ENCODE measurements around the gene NME7.
"Not testable (repeated sequence)": the region's sequence is repeated elsewhere in the genome, so short reads cannot be mapped to it uniquely, and the experiment has no call there.

The NME7 gene

DNA sequence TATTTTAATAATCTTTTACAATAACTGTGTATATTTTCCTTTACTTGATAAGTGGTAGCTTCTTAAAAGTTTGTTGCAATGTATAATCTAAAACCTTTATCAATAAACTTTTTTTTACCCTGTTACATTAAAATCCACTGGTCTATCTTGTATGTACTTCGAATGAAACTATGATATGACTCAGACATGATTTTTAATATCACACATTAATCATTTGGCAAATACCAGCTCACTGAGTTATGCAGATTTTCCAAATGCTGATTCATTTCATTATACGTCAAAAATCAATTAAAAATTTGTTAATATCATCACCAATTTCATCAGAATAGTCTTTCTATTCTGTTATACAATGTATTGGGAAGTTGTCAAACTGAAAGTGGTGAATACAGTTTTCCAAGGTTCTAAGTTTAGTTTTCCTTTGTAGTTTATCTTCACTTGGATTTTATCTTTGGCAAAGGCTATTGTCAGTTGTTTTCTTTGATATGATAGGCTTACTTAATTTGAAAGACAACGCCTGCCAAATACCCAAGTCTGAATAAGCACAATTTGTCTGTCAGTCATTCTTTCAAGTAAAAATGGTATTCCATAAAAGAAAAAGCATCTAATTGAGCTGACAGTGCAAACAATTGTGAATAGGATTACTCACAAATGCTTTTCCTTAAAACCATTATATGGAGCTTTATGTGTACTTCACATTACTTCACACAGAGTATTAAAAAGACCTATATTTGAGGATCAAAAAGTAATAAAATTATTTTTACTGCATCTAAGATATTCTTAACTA is 127.0 kb downstream of the NME7 start:
- no peak for DNase-seq (ENCODE audit: low read depth in 2 of 2, low spot score in 1 of 2)

DNA sequence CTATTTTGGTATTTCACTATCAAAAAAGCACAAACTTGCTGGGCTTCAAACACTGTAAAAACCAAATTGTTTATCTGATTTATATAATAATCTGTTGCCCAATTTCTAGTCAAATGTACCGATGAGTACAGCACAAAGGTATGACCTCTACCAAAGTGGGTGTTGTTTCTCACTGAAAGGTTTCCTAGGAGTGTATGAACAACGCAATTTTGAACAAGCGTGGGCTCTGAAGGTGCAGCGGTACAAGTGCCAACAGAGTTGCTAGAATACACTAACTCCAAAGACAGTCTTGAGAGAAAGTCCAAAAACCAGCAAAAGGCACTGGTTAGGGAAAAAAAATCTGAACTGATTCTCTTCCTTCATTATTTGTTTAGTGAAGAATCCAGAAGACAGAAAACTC is 130.7 kb downstream of the NME7 start:
- no peak for DNase-seq (ENCODE audit: low read depth in 2 of 2, low spot score in 1 of 2)

DNA sequence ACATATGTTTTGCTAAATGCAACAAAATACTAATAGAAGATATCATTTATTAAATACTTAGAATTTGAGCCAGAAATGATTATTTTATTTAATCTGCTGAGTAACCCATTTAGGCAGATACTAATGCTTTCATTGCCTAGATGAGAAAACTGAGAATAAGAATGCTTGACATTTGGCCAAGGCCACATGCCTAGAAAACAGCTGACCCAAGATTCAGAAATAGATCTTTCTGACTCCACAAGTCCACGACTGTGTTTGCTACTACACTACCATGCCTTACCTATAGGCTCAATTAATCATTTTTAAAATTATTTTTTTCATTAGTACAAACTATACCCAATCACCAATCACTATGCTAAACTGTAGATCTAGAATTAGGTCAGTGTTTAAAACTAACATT is 131.5 kb downstream of the NME7 start:
- no peak for DNase-seq (ENCODE audit: low read depth in 2 of 2, low spot score in 1 of 2)

DNA sequence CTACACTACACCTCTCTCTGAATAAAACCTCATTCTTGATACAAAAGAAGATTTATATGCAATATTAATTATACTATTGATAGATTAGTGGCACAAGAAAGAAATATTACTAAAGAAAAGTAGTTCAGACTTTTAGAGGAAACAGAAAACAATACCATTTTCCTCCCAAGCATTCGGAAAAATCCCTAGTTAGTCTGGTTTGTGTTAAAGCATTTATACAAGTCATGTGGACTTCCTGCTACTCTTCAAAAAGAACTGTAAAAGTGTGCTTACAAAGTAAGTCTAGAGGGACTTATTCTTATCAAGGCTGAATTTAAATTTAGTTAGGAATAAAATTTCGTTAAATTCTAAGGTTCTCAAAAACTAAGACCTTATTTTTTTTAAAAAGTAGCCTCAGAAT is 132.0 kb downstream of the NME7 start:
- DNase-seq (ENCODE audit: low read depth in 2 of 2, low spot score in 1 of 2): no peak

DNA sequence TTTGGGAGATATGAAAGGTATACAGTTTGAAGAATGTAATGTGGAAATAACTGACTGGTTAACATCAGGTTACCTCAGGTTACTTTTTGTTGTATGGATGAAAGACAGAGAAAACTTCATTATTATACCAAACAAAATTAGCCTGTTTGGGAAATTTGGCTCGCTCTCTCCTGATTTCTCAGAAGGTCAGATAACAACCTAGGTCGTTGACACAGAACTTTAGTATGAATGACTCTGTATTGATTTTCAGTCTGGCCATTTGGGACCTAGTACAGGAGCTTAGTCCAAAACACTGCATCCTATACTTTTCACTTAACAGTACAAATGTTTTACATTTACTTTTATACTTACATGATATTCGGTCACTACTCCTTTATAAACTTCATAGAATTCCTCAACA is 132.8 kb downstream of the NME7 start:
- no peak for DNase-seq (ENCODE audit: low read depth in 2 of 2, low spot score in 1 of 2)

DNA sequence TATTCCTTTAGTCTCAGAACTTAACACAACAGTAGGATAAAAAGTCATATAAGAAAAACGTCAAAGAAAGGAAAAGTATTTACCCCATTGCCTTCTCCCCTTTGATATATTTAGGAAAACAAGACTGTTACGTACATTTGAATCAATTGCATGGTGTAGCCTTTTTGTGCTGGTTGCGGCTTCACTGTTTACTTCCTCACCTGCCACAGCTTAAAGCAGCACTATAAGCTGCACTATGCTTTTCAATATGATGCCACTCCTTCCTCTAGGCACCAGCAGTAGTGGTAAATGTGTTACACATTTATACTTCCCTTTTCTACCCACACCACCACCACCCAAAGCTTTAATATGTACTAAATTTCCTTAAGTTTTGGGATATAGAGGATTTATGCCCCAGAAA is 150.0 kb downstream of the NME7 start:
- no peak for DNase-seq (ENCODE audit: low read depth in 2 of 2, low spot score in 1 of 2)

DNA sequence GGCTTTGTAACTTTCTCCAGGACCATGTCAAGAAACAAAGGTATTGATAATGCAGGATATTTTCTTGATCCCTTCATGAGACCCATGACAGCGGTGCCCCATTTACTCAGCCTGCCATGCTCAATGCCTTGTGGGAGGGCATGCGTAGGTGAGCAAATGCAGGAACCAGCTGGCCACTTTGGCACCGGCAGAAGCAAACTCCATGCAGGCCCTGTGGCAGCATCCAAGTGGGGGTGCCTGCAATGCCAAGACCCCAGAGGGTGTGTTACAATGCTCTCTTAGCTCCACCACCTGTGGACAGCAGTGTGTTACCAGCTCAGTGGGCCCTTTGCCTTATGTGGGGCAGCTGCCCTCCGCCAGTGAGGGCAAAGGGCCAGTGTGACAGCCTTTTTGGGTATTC is 153.0 kb downstream of the NME7 start:
- no peak for DNase-seq (ENCODE audit: low read depth in 2 of 2, low spot score in 1 of 2)

DNA sequence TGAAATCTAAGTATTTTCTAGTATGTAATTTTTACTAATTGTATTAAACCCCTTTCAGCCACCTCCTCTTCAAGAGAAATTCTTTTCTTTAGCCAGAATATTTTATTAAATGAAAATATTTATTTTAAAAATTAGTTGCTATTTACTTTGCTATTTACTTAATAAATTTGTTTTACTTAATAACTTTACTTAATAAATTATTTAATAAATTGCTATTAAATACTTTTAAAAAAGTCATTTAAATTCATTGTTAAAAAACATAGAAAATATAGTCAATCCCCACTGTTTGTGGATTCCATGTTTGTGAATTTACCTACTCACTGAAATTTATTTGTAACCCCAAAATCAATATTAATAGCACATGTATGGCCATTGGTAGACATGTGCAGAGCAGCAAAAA is 155.5 kb downstream of the NME7 start:
- no peak for DNase-seq (ENCODE audit: low read depth in 2 of 2, low spot score in 1 of 2)

GRCh38 chr1:169207797-169208520 is 159.6 kb downstream of the NME7 start:
- no peak for DNase-seq (ENCODE audit: low read depth in 2 of 2, low spot score in 1 of 2)

DNA sequence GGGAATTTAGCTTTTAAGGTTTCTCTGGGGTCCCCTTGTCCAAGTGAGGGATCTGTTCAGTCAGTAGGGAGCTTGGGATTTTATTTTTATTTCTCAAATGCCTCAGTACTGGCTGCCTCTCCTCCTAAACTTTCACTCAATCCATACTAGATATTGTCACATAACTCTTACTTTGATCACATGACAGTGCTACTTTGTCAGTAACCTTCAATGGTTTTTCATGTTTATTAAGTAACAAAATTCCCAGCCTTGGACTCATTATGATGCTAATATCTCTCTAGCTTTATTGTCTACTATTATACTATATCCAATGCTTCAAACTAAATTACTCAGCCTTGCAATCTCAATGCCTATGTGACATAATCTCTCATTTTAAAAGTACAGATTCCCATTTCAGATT is 163.4 kb downstream of the NME7 start:
- DNase-seq (ENCODE audit: low read depth in 2 of 2, low spot score in 1 of 2): no peak

- no peak for DNase-seq (ENCODE audit: low read depth in 2 of 2, low spot score in 1 of 2)
Observed at GRCh38 chr1:169202791-169203665, 164.6 kb downstream of the NME7 start.

- no peak for DNase-seq (ENCODE audit: low read depth in 2 of 2, low spot score in 1 of 2)
Observed at GRCh38 chr1:169201084-169201619, 166.4 kb downstream of the NME7 start.

- DNase-seq (ENCODE audit: low read depth in 2 of 2, low spot score in 1 of 2): no peak
Observed at GRCh38 chr1:169200319-169200718, 167.3 kb downstream of the NME7 start.

DNA sequence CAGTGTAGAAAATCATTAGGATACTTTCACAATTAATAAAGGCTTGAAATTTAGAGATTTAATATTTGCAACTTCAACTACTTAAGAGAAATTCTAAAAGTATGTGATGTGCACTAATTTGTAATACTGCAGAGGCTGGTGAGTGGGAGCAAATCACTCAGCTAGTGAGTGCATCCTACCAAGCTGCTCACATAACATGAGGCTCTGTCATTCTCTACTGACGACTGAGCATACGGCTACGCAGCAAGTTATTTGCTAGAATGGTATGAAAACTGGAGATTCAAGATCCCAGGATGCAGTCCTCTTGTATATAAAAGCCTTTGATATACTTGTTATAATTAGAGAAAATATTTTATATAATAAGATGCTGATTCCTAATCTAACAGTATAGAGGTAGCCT is 171.0 kb downstream of the NME7 start:
- no peak for DNase-seq (ENCODE audit: low read depth in 2 of 2, low spot score in 1 of 2)

DNA sequence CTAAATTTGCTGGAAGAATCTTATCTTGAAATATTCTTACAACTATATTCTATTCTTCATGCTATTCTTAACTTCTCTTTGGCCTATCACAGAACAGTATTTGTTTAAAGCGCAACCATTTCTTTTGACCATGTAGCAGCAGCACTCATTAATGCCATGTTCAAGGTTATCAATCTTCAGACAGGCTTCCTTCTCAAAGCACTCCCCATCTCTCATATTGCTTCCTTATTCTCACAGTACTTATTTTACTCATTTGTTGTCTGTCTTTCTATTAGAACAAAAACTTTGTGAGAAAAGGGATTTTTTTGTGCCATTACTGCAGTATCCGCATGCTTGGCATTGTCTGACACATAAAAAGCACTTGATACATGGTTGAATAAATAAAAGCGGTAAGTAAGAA is 171.4 kb downstream of the NME7 start:
- DNase-seq (ENCODE audit: low read depth in 2 of 2, low spot score in 1 of 2): no peak

DNA sequence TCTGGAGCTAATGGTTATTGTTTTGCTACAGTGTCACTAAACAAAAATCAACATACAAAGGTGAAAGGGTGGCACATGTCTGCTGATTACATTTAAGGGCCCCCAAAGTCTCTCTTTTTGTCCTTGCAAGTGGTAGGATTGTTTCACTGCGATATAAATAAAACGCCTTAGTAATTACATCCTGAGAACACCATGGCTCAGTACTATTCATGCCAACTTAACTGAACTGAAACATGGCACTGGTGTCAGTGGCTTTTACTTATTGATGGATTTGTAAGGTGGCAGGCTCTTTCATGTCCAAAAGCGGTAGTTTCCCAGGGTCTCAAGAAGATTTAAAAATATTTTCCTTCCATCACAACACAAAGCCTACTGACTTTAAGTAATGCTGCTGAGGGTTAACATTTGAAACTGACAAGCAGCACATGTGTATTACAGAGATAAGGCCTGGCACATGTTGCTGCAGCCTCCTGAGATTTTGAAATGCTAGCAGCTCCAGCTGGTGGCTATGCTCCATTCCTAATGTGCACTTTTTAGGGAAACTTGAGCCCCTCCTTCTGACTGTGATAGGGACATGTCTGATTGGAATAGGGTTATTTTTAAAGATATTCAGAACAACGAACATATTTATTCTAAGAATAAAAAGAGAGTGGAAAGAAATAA is 174.3 kb downstream of the NME7 start:
- no peak for DNase-seq (ENCODE audit: low read depth in 2 of 2, low spot score in 1 of 2)

- no peak for DNase-seq (ENCODE audit: low read depth in 2 of 2, low spot score in 1 of 2)
Observed at GRCh38 chr1:169186106-169186505, 181.5 kb downstream of the NME7 start.

- no peak for DNase-seq (ENCODE audit: low read depth in 2 of 2, low spot score in 1 of 2)
Observed at GRCh38 chr1:169184812-169185211, 182.8 kb downstream of the NME7 start.

- no peak for DNase-seq (ENCODE audit: low read depth in 2 of 2, low spot score in 1 of 2)
Observed at GRCh38 chr1:169180174-169180573, 187.4 kb downstream of the NME7 start.

DNA sequence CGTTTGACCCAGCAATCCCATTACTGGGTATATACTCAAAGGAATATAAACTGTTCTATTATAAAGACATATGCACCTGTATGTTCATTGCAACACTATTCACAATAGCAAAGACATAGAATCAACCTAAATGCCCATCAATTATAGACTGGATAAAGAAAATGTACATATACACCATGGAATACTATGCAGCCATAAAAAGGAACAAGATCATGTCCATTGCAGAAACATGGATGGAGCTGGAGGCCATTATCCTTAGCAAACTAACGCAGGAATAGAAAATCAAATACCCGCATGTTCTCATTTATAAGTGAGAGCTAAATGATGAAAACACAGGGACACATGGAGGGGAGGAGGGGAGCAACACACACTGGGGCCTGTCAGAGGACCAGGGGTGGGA is 188.2 kb downstream of the NME7 start:
- not testable (repeated sequence) for DNase-seq (ENCODE audit: low read depth in 2 of 2, low spot score in 1 of 2)

DNA sequence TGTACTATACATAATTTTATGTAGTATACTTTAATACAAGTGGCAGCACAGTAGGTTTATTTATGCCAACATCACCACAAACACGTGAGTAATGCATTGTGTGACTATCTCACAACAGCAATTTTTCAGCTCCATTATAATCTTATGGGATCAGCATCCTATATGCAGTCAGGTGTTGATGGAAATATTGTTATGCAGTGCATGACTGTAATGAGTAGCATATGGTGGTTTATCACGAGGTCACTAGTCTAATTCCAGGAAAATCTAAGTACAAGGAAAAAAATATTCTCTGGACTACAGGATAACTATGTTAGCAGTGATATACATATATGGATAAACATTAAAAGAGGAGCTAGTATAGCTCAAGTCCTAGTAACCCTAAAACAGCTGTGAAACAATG is 192.1 kb downstream of the NME7 start:
- no peak for DNase-seq (ENCODE audit: low read depth in 2 of 2, low spot score in 1 of 2)
